ENCODE data around the gene ANAPC15. TPM values are rescaled to one million over a fixed set of nuclear protein-coding genes. Genes with fewer than 3 reads are reported as not detected.

ANAPC15 gene
- total and polyA plus RNA-seq, 2 experiments from 2014 or later, result 52.1 to 117 TPM

- Histone ChIP-seq H4K20me1 (replicated peaks; ENCODE audit: insufficient read depth) (peaks cover 27% of the 10 kb centered on the region), H3K27me3 (ENCODE audit: insufficient read depth) (no peaks in the 10 kb centered on the region), H3F3A (replicated peaks; ENCODE audit: low read depth) (no peaks in the 10 kb centered on the region), H3K4me1 (ENCODE audit: insufficient read depth) (peaks cover 8% of the 10 kb centered on the region; the same call in 1 of the 2 replicates), H3K9me2 (ENCODE audit: insufficient read depth) (no peaks in the 10 kb centered on the region), H3K36me3 (ENCODE audit: insufficient read depth) (no peaks in the 10 kb centered on the region; the same call in 1 of the 2 replicates), H3K4me3 (no peak overlapping the region), H2AFZ (no peak overlapping the region), H3K4me2 (no peak overlapping the region), H3K27ac (ENCODE audit: low read depth) (no peak overlapping the region), H3K79me2 (replicated peaks; ENCODE audit: insufficient read depth) (peaks cover 58% of the 10 kb centered on the region)
- DNase-seq (ENCODE audit: low spot score), result no peak
- ATAC-seq, result no peak
- TF ChIP-seq ZNF331 (CRISPR knock-in tag; IDR thresholded peaks at IDR 0.05; ENCODE audit: low read depth) (no peak), JUNB (IDR thresholded peaks at IDR 0.05; ENCODE audit: unreplicated experiment) (no peak), EZH2 (IDR thresholded peaks at IDR 0.05; ENCODE audit: low read depth, unreplicated experiment) (no peak), ZNF114 (CRISPR knock-in tag; IDR thresholded peaks at IDR 0.05) (no peak), NANOG (IDR thresholded peaks at IDR 0.05; ENCODE audit: borderline replicate concordance) (no peak), ETS1 (IDR thresholded peaks at IDR 0.05) (no peak), POLR2AphosphoS5 (IDR thresholded peaks at IDR 0.05; ENCODE audit: low read depth) (no peak), EZH2phosphoT487 (IDR thresholded peaks at IDR 0.05; ENCODE audit: unreplicated experiment) (no peak), STAT1 (IDR thresholded peaks at IDR 0.05; ENCODE audit: unreplicated experiment) (no peak), CREB1 (CRISPR knock-in tag; IDR thresholded peaks at IDR 0.05; ENCODE audit: low read depth) (no peak)
- TF ChIP-seq, protein P1, sequence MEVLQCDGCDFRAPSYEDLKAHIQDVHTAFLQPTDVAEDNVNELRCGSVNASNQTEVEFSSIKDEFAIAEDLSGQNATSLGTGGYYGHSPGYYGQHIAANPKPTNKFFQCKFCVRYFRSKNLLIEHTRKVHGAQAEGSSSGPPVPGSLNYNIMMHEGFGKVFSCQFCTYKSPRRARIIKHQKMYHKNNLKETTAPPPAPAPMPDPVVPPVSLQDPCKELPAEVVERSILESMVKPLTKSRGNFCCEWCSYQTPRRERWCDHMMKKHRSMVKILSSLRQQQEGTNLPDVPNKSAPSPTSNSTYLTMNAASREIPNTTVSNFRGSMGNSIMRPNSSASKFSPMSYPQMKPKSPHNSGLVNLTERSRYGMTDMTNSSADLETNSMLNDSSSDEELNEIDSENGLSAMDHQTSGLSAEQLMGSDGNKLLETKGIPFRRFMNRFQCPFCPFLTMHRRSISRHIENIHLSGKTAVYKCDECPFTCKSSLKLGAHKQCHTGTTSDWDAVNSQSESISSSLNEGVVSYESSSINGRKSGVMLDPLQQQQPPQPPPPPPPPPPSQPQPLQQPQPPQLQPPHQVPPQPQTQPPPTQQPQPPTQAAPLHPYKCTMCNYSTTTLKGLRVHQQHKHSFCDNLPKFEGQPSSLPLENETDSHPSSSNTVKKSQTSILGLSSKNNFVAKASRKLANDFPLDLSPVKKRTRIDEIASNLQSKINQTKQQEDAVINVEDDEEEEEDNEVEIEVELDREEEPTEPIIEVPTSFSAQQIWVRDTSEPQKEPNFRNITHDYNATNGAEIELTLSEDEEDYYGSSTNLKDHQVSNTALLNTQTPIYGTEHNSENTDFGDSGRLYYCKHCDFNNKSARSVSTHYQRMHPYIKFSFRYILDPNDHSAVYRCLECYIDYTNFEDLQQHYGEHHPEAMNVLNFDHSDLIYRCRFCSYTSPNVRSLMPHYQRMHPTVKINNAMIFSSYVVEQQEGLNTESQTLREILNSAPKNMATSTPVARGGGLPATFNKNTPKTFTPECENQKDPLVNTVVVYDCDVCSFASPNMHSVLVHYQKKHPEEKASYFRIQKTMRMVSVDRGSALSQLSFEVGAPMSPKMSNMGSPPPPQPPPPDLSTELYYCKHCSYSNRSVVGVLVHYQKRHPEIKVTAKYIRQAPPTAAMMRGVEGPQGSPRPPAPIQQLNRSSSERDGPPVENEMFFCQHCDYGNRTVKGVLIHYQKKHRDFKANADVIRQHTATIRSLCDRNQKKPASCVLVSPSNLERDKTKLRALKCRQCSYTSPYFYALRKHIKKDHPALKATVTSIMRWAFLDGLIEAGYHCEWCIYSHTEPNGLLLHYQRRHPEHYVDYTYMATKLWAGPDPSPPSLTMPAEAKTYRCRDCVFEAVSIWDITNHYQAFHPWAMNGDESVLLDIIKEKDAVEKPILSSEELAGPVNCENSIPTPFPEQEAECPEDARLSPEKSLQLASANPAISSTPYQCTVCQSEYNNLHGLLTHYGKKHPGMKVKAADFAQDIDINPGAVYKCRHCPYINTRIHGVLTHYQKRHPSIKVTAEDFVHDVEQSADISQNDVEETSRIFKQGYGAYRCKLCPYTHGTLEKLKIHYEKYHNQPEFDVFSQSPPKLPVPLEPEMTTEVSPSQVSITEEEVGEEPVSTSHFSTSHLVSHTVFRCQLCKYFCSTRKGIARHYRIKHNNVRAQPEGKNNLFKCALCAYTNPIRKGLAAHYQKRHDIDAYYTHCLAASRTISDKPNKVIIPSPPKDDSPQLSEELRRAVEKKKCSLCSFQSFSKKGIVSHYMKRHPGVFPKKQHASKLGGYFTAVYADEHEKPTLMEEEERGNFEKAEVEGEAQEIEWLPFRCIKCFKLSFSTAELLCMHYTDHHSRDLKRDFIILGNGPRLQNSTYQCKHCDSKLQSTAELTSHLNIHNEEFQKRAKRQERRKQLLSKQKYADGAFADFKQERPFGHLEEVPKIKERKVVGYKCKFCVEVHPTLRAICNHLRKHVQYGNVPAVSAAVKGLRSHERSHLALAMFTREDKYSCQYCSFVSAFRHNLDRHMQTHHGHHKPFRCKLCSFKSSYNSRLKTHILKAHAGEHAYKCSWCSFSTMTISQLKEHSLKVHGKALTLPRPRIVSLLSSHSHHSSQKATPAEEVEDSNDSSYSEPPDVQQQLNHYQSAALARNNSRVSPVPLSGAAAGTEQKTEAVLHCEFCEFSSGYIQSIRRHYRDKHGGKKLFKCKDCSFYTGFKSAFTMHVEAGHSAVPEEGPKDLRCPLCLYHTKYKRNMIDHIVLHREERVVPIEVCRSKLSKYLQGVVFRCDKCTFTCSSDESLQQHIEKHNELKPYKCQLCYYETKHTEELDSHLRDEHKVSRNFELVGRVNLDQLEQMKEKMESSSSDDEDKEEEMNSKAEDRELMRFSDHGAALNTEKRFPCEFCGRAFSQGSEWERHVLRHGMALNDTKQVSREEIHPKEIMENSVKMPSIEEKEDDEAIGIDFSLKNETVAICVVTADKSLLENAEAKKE (CRISPR knock-in tag; IDR thresholded peaks at IDR 0.05), result no peak
- TF ChIP-seq, protein P2, sequence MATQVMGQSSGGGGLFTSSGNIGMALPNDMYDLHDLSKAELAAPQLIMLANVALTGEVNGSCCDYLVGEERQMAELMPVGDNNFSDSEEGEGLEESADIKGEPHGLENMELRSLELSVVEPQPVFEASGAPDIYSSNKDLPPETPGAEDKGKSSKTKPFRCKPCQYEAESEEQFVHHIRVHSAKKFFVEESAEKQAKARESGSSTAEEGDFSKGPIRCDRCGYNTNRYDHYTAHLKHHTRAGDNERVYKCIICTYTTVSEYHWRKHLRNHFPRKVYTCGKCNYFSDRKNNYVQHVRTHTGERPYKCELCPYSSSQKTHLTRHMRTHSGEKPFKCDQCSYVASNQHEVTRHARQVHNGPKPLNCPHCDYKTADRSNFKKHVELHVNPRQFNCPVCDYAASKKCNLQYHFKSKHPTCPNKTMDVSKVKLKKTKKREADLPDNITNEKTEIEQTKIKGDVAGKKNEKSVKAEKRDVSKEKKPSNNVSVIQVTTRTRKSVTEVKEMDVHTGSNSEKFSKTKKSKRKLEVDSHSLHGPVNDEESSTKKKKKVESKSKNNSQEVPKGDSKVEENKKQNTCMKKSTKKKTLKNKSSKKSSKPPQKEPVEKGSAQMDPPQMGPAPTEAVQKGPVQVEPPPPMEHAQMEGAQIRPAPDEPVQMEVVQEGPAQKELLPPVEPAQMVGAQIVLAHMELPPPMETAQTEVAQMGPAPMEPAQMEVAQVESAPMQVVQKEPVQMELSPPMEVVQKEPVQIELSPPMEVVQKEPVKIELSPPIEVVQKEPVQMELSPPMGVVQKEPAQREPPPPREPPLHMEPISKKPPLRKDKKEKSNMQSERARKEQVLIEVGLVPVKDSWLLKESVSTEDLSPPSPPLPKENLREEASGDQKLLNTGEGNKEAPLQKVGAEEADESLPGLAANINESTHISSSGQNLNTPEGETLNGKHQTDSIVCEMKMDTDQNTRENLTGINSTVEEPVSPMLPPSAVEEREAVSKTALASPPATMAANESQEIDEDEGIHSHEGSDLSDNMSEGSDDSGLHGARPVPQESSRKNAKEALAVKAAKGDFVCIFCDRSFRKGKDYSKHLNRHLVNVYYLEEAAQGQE (IDR thresholded peaks at IDR 0.05; ENCODE audit: unreplicated experiment), result no peak
- TF ChIP-seq, protein P3, sequence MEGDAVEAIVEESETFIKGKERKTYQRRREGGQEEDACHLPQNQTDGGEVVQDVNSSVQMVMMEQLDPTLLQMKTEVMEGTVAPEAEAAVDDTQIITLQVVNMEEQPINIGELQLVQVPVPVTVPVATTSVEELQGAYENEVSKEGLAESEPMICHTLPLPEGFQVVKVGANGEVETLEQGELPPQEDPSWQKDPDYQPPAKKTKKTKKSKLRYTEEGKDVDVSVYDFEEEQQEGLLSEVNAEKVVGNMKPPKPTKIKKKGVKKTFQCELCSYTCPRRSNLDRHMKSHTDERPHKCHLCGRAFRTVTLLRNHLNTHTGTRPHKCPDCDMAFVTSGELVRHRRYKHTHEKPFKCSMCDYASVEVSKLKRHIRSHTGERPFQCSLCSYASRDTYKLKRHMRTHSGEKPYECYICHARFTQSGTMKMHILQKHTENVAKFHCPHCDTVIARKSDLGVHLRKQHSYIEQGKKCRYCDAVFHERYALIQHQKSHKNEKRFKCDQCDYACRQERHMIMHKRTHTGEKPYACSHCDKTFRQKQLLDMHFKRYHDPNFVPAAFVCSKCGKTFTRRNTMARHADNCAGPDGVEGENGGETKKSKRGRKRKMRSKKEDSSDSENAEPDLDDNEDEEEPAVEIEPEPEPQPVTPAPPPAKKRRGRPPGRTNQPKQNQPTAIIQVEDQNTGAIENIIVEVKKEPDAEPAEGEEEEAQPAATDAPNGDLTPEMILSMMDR (conservative IDR thresholded peaks at IDR 0.05; ENCODE audit: low read depth in 2 of 2), result no peak
- H3K4me1 Mint-ChIP-seq, result peaks cover 22% of the 10 kb centered on the region
- peaks cover 3% of the 10 kb centered on the region for H3K27me3 Mint-ChIP-seq (ENCODE audit: insufficient read depth, low read depth, poor library complexity)
- H3K9me3 Mint-ChIP-seq, result no peaks in the 10 kb centered on the region
- H3K4me3 Mint-ChIP-seq, result no peak overlapping the region
- H3K36me3 Mint-ChIP-seq (ENCODE audit: low read depth), result peaks cover 9% of the 10 kb centered on the region
- H3K27ac Mint-ChIP-seq, result no peak overlapping the region
These were observed 45.2 kb downstream of the ANAPC15 start for GRCh38 chr11:72067266-72067665.

All from GM23338 (cell line).